ENCODE data around the gene DMBT1. TPM values are rescaled to one million over a fixed set of nuclear protein-coding genes. Genes with fewer than 3 reads are reported as not detected.
"Not testable (repeated sequence)": the region's sequence is repeated elsewhere in the genome, so short reads cannot be mapped to it uniquely, and the experiment has no call there.

DMBT1 gene
- total RNA-seq, 1 experiment from 2014 or later: 0.13 TPM

DNA sequence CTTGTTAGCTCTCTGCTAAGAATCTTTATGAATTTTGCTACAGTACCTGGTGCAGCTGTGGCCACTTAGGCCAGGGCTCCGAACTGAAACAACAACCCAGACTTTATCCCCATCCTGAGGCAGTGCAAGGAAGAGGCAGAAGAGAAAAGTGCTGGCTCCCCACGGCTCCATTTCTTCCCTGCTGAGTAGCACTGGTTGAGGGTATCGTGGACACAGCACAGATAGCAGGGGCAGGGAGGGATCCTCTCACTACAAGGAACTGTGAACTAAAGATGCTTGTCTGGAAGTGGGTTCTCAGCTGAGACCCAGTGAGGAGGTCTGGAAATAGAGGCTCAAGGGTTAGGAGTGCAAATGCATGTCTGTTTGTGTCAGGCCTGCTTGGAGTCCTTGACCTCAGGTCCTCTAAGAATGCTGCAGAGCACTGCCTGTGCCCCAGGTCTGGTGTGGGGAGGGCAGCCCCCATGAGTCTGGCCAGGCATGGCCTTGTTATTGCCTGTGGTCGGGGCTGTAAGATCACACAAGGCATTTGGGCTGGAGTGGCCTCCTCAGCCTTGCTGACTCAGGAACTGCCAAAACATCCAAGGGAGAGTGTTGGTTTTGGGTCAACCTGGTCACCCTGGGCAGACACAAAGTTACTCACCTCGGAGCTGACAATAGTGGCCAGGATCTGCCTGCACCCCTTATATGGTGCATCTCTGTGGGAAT lies 58.1 kb downstream of the DMBT1 start:
- ATAC-seq (no peak), DNase-seq (ENCODE audit: low spot score) (no peak)
- ChIA-PET POLR2A (no interaction called here), CTCF (interaction anchor here (2.9 kb wide), 1 partner anchor 30 kb away, joined by 7 read pairs; no protein-coding TSS in a partner anchor)
- Mint-ChIP-seq H3K4me1 (no peaks in the 10 kb centered on the region), H3K27me3 (ENCODE audit: low read depth) (peaks cover 2% of the 10 kb centered on the region; the same call in 1 of the 2 replicates), H3K4me3 (no peak overlapping the region), H3K36me3 (peaks cover 6% of the 10 kb centered on the region), H3K27ac (no peak overlapping the region), H3K9me3 (peaks cover 33% of the 10 kb centered on the region)
- TF ChIP-seq SMAD4 (CRISPR knock-in tag; IDR thresholded peaks at IDR 0.05): no peak
- no peak for TF ChIP-seq ZNF281 (CRISPR knock-in tag; IDR thresholded peaks at IDR 0.05)
- TF ChIP-seq SOX15 (CRISPR knock-in tag; IDR thresholded peaks at IDR 0.05): no peak
- no peak for TF ChIP-seq KAT7 (CRISPR knock-in tag; IDR thresholded peaks at IDR 0.05; ENCODE audit: borderline replicate concordance)
- TF ChIP-seq, protein P1, sequence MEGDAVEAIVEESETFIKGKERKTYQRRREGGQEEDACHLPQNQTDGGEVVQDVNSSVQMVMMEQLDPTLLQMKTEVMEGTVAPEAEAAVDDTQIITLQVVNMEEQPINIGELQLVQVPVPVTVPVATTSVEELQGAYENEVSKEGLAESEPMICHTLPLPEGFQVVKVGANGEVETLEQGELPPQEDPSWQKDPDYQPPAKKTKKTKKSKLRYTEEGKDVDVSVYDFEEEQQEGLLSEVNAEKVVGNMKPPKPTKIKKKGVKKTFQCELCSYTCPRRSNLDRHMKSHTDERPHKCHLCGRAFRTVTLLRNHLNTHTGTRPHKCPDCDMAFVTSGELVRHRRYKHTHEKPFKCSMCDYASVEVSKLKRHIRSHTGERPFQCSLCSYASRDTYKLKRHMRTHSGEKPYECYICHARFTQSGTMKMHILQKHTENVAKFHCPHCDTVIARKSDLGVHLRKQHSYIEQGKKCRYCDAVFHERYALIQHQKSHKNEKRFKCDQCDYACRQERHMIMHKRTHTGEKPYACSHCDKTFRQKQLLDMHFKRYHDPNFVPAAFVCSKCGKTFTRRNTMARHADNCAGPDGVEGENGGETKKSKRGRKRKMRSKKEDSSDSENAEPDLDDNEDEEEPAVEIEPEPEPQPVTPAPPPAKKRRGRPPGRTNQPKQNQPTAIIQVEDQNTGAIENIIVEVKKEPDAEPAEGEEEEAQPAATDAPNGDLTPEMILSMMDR (IDR thresholded peaks at IDR 0.05): no peak
- TF ChIP-seq ZNF121 (CRISPR knock-in tag; IDR thresholded peaks at IDR 0.05): no peak
- no peak for TF ChIP-seq PRDM15 (CRISPR knock-in tag; IDR thresholded peaks at IDR 0.05)
- no peak for TF ChIP-seq ZNF671 (CRISPR knock-in tag; IDR thresholded peaks at IDR 0.05)
- TF ChIP-seq ZBTB43 (CRISPR knock-in tag; IDR thresholded peaks at IDR 0.05): no peak
- no peak for TF ChIP-seq ZNF396 (CRISPR knock-in tag; IDR thresholded peaks at IDR 0.05; ENCODE audit: borderline replicate concordance)
- TF ChIP-seq RORB (CRISPR knock-in tag; IDR thresholded peaks at IDR 0.05): no peak
- TF ChIP-seq, protein P2, sequence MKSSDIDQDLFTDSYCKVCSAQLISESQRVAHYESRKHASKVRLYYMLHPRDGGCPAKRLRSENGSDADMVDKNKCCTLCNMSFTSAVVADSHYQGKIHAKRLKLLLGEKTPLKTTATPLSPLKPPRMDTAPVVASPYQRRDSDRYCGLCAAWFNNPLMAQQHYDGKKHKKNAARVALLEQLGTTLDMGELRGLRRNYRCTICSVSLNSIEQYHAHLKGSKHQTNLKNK (CRISPR knock-in tag; IDR thresholded peaks at IDR 0.05): no peak
- TF ChIP-seq, protein P3, sequence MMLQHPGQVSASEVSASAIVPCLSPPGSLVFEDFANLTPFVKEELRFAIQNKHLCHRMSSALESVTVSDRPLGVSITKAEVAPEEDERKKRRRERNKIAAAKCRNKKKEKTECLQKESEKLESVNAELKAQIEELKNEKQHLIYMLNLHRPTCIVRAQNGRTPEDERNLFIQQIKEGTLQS (CRISPR knock-in tag; conservative IDR thresholded peaks at IDR 0.05): no peak
- no peak for TF ChIP-seq ZNF263 (CRISPR knock-in tag; IDR thresholded peaks at IDR 0.05; ENCODE audit: low read depth)
- no peak for TF ChIP-seq ESRRA (CRISPR knock-in tag; IDR thresholded peaks at IDR 0.05; ENCODE audit: borderline replicate concordance)
- TF ChIP-seq JAZF1 (CRISPR knock-in tag; IDR thresholded peaks at IDR 0.05): no peak
- no peak for TF ChIP-seq SMAD3 (CRISPR knock-in tag; IDR thresholded peaks at IDR 0.05; ENCODE audit: borderline replicate concordance)
- no peak for TF ChIP-seq MLX (CRISPR knock-in tag; IDR thresholded peaks at IDR 0.05)
- TF ChIP-seq AFF4 (CRISPR knock-in tag; IDR thresholded peaks at IDR 0.05; ENCODE audit: borderline replicate concordance): no peak
- TF ChIP-seq ELF4 (CRISPR knock-in tag; IDR thresholded peaks at IDR 0.05; ENCODE audit: low read depth): no peak

DNA sequence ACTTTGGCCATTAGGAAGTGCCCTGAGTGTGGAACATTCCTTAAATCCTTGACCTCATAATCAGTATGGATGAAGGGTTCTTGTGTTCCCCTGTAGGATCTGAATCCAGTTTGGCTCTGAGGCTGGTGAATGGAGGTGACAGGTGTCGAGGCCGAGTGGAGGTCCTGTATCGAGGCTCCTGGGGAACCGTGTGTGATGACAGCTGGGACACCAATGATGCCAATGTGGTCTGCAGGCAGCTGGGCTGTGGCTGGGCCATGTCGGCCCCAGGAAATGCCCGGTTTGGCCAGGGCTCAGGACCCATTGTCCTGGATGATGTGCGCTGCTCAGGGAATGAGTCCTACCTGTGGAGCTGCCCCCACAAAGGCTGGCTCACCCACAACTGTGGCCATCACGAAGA lies 60.4 kb downstream of the DMBT1 start:
- H3K4me1 Mint-ChIP-seq; POLR2A ChIA-PET; CTCF ChIA-PET; ATAC-seq; H3K4me3 Mint-ChIP-seq; H3K27me3 Mint-ChIP-seq (ENCODE audit: low read depth); H3K36me3 Mint-ChIP-seq; H3K27ac Mint-ChIP-seq; DNase-seq (ENCODE audit: low spot score): not testable (repeated sequence)
- peaks cover 35% of the 10 kb centered on the region for H3K9me3 Mint-ChIP-seq
